Mucosa of stomach (tissue), 1 donor: ENCODE data around the gene TPM4.
"Not testable (repeated sequence)": the region's sequence is repeated elsewhere in the genome, so short reads cannot be mapped to it uniquely, and the experiment has no call there.

Source experiments
- H3K27me3 ChIP-seq: one replicate; pipeline ENCODE4 v1.7.0; 2013; ENCODE audit warnings: mild to moderate bottlenecking, low read length; ENCODE audit not compliant: control insufficient read depth, insufficient read depth
- H3K36me3 ChIP-seq: one replicate; pipeline ENCODE4 v1.7.0; 2013; ENCODE audit warnings: low read length; ENCODE audit not compliant: control insufficient read depth, insufficient read depth
- H3K4me1 ChIP-seq: one replicate; pipeline ENCODE4 v1.7.0; 2013; ENCODE audit warnings: mild to moderate bottlenecking, low read length; ENCODE audit not compliant: control insufficient read depth, insufficient read depth
- H3K4me3 ChIP-seq: one replicate; pipeline ENCODE4 v1.7.0; 2013; ENCODE audit warnings: low read length
- H3K9ac ChIP-seq: one replicate; pipeline ENCODE4 v1.7.0; 2013; ENCODE audit warnings: mild to moderate bottlenecking, low read length, moderate library complexity
- H3K9me3 ChIP-seq: one replicate; pipeline ENCODE4 v1.7.0; 2013; ENCODE audit warnings: mild to moderate bottlenecking, low read length, moderate library complexity; ENCODE audit not compliant: control insufficient read depth
- donor health status: Pancreatic carcinoma.

TPM4 gene

DNA sequence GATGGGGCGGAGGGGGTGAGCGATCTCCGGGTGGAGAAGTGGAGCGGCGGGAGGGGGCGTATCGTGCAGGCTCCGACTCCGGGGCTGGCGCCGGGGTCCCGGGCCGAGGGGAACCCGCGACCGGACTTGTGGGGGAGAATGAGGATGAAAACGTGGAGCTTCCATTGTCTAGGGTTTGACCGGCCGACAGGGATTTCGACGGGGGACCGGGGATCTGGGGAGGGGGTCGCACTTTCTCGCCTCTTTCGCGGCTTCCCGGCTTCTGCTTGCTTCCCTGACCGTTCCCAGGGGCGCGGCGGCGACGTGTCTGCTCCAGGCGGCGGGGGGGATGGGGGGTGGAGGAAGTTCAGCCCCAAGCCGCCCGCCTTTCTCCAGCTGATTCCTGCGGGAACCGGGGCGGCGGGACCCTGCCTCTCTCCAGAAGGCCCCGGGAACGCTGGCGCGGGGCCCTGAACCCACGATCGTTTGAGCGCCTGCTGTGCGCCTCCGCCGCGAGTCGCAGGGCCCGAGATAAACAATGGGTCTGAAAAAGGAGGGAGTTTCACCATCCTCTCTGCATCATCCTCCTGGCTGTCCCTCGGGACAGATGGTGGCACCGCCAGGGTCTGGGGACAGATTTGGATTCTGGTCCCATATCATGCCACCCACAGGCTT is 790 bp downstream of the TPM4 start:
- H3K27me3 ChIP-seq: no peaks in the 10 kb centered on the region
- peaks cover 52% of the 10 kb centered on the region for H3K4me1 ChIP-seq
- H3K36me3 ChIP-seq: peaks cover 10% of the 10 kb centered on the region
- H3K9ac ChIP-seq: peak overlapping the region; percentile 69
- peak overlapping the region; percentile 34 for H3K4me3 ChIP-seq
- no peaks in the 10 kb centered on the region for H3K9me3 ChIP-seq

DNA sequence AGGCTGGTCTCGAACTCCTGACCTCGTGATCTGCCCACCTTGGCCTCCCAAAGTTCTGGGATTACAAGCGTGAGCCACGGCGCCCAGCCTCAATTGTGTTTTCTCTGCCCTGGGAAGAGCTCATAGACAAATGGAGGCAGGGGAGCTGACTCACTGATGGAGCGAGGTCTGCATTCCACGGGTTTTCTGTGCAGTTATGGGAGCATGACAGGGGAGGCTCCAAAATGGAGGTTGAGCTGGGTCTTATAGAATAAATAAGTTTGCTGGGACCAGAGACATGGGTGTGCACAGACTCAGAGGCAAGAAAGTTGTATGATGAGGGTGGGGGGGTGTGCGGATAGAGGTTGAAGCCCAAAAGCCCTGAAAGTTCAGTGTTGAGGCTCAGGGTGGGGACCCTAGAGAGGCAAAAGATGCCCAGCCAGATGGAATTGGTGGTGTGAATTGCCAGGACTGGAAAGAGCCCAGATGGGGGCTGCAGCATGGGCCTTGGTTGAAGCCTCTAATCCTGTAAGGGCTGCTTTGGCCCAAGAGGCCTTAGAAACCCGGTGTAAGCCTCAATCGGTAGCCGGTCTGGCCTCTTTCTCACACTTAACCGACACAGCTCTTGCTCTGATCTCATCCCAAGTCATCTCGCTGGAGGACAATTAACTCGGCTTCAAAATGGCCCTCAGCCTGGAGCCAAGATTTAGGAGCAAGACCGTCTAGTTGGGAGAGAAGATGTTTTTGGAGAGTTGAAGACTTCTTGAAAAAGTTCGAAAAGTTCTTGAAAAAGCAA is 1.9 kb downstream of the TPM4 start:
- H3K27me3 ChIP-seq: no peaks in the 10 kb centered on the region
- H3K4me3 ChIP-seq: peak overlapping the region; percentile 11
- H3K9me3 ChIP-seq: no peaks in the 10 kb centered on the region
- H3K4me1 ChIP-seq: peaks cover 49% of the 10 kb centered on the region
- peaks cover 18% of the 10 kb centered on the region for H3K36me3 ChIP-seq
- H3K9ac ChIP-seq: peak overlapping the region; percentile 69

DNA sequence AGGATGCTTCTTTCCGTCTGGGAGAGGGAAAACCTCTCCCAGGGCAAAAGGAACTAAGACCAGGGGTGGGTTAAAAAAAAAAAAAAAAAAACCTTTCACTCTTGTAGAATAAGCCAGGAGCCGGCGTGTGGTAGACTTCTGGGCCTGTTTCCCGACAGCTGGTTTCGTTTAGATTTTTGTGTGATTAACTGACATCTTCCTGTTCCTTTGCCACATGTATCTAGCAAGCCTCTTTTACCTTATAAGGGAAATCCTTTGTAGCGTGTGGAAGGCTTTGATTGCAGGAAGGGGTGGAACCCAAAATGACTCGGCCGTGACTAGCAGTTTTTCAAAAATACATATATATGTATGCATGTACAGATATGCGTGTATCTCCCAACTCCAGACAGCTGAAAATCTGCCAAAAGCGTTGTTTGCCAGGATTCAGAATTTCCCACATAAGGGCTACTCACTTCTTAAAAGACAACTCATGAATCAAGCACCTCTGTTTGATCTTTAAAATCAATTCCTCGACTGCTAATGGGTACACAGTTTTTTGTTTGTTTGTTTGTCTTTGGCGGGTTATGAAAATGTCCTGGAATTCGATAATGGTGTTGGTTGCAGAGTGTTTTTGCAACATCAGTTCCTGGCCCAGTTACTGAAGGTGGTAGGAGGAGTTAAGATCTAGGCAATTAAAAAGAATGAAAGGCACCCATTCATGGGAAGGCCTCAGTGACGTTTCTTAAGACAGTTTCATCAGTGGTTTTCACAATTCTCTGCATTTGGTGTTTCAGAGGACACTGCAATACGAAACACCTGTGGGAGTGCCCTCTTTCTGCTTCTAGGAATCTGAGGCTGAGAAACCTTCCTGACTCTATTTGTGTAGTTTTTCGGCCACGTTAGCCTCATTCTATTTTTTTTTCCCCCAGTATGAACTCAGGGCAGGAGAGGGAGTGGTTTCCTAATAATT is 2.7 kb downstream of the TPM4 start:
- no peaks in the 10 kb centered on the region for H3K27me3 ChIP-seq
- H3K4me1 ChIP-seq: peaks cover 49% of the 10 kb centered on the region
- no peaks in the 10 kb centered on the region for H3K9me3 ChIP-seq
- H3K9ac ChIP-seq: peak overlapping the region; percentile 69
- peak overlapping the region; percentile 11 for H3K4me3 ChIP-seq
- H3K36me3 ChIP-seq: peaks cover 18% of the 10 kb centered on the region

DNA sequence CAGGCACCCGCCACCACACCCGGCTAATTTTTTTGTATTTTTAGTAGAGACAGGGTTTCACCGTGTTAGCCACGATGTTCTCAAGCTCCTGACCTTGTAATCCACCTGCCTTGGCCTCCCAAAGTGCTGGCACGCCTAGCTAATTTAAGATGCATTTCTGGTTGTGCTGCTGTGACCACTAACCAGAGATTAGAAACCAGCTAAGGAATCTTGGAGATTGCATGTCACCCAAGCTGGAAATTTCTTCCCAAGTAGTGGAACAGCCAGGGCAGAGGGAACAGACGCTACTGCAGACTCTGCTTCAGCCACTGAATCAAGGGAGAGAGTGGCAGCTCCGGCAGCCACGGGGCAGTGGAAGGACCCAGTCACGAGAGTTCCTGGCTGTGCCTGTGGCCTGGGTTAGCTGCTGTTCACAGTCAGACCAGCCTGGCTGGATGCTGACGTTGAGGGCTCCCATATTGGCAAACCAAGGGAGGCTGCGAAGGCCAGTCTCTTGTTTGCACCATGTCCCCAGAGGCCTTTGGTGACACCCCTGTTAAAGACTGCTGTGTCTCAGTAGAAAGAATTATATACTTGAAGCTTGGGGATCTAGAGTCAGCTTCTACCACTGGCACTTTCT is 7.9 kb downstream of the TPM4 start:
- Histone ChIP-seq H3K36me3 (peaks cover 50% of the 10 kb centered on the region), H3K4me1 (peaks cover 42% of the 10 kb centered on the region)

DNA sequence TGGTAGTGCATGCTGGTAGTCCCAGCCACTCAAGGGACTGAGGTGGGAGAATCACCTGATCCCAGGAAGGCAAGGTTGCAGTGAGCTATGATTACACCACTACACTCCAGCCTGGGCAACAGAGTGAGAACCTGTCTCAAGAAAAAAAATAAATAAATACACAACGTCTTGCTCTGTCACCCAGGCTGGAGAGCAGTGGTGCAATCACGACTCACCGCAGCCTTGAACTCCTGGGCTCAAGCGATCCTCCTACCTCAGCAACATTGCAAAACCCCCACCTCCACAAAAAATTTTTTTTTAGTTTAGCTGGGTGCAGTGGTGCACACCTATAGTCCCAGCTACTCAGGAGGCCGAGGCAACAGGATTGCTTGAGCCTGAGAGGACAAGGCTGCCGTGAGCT is 8.8 kb downstream of the TPM4 start:
- no peaks in the 10 kb centered on the region for H3K9me3 ChIP-seq
- H3K4me1 ChIP-seq: peaks cover 40% of the 10 kb centered on the region
- no peak overlapping the region for H3K9ac ChIP-seq
- H3K36me3 ChIP-seq: peaks cover 55% of the 10 kb centered on the region
- no peaks in the 10 kb centered on the region for H3K27me3 ChIP-seq
- H3K4me3 ChIP-seq: no peak overlapping the region

More for the DNA sequence above, 7.9 kb downstream of the TPM4 start:
- Histone ChIP-seq H3K4me3 (no peak overlapping the region), H3K9me3 (no peaks in the 10 kb centered on the region), H3K9ac (no peak overlapping the region), H3K27me3 (no peaks in the 10 kb centered on the region)

DNA sequence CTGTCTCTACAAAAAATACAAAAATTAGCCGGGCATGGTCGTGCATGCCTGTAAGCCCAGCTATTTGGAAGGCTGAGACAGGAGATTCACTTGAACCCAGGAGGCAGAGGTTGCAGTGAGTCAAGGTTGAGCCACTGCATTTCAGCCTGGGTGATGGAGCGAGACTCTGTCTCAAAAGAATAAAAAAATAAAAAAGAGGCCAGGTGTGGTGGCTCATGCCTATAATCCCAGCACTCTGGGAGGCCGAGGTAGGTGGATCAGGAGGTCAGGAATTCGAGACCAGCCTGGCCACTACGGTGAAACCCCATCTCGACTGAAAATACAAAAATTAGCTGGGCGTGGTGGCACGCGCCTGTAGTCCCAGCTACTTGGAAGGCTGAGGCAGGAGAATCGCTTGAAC is 11.1 kb downstream of the TPM4 start:
- H3K4me1 ChIP-seq: peaks cover 33% of the 10 kb centered on the region
- H3K4me3 ChIP-seq, H3K27me3 ChIP-seq, H3K9me3 ChIP-seq, H3K9ac ChIP-seq: not testable (repeated sequence)
- H3K36me3 ChIP-seq: peaks cover 56% of the 10 kb centered on the region

DNA sequence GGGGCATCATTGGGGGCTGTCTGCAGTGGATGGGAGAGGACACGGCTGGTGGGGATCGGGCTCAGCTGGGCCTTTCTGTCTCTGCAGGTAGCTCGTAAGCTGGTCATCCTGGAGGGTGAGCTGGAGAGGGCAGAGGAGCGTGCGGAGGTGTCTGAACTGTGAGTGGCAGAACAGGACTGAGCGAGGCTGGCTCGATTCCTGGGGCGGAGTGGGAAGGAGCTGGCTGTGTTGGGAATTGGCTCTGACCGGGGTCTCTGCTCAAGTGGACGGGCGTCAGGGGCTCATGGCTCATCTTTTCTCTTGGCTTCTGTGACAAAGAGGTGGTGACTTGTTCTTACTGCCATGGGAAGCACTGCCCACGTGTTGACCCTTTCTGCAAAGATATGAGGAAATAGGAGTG is 11.6 kb downstream of the TPM4 start:
- Histone ChIP-seq H3K9ac (no peak overlapping the region), H3K9me3 (no peaks in the 10 kb centered on the region), H3K27me3 (no peaks in the 10 kb centered on the region), H3K4me3 (no peak overlapping the region), H3K4me1 (peaks cover 33% of the 10 kb centered on the region), H3K36me3 (peaks cover 51% of the 10 kb centered on the region)

DNA sequence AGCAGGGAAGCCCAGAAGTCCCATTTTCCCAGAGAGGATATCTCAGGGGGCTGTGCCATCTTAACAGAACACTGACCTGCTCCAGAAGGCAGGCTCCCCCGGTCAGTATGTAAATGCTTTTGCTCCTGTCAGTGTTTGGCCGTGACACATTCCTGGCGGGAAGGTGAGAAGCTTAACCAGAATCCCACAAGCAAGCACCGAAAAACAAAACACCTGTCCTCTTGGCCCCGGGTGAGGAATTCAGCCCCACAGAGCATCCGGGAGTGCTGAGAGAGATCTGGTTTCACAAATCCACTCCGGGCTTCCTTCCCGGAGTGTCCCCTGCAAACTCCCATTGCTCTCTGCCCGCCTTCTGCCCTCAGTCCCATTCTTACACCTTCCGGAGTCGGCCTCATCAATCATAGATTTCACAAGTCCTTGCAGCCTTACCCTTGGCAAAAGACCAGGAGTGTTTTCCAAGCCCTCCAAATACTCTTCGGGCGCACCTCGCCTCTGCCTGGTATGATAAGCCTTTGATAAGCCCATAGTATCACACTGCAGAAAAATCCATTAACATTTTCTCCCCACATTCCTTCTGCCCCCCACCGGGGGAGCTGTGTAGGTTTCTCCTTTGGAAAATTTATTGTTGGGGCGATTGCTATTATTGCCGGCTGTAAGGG is 12.2 kb downstream of the TPM4 start:
- Histone ChIP-seq H3K4me1 (peaks cover 33% of the 10 kb centered on the region), H3K9ac (peak overlapping the region; percentile 39)

DNA sequence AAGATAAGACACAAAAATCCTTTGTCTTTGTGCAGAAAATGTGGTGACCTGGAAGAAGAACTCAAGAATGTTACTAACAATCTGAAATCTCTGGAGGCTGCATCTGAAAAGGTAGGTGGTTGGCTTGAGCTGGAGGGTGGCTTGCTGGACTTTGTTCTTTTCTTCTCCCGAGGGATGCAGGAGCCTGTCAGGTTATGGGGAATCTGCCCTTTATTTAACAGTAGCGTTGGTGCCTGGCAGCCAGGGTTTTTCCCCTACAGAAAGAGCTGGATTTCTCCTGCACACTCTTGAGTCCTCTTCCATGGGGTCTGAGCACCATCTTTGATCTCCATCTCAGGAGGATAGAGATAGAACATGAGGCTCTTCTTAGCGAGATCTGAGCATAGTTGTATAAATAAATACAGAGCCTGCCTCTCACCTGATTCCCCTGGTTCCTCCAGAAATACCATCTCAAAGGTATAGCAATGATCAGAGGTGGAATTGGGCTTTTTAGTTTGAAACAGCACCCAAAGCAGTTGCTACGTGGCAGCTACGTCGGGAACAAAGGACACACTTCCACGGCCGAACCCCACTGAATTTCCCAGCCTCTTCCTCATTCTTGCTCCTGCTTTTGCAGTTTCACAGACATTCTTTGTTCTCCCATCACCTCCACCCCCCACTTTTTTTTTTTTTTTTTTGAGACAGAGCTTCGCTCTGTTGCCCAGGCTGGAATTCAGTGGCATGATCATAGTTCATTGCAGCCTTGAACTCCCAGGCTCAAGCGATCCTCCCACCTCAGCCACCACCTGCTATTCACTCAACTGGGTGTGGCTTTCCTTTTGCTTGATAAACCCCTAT is 12.9 kb downstream of the TPM4 start:
- Histone ChIP-seq H3K9ac (peak overlapping the region; percentile 39), H3K36me3 (peaks cover 48% of the 10 kb centered on the region), H3K4me1 (peaks cover 33% of the 10 kb centered on the region)

More for the DNA sequence above, 12.2 kb downstream of the TPM4 start:
- Histone ChIP-seq H3K27me3 (no peaks in the 10 kb centered on the region), H3K9me3 (no peaks in the 10 kb centered on the region), H3K4me3 (no peak overlapping the region), H3K36me3 (peaks cover 49% of the 10 kb centered on the region)

DNA sequence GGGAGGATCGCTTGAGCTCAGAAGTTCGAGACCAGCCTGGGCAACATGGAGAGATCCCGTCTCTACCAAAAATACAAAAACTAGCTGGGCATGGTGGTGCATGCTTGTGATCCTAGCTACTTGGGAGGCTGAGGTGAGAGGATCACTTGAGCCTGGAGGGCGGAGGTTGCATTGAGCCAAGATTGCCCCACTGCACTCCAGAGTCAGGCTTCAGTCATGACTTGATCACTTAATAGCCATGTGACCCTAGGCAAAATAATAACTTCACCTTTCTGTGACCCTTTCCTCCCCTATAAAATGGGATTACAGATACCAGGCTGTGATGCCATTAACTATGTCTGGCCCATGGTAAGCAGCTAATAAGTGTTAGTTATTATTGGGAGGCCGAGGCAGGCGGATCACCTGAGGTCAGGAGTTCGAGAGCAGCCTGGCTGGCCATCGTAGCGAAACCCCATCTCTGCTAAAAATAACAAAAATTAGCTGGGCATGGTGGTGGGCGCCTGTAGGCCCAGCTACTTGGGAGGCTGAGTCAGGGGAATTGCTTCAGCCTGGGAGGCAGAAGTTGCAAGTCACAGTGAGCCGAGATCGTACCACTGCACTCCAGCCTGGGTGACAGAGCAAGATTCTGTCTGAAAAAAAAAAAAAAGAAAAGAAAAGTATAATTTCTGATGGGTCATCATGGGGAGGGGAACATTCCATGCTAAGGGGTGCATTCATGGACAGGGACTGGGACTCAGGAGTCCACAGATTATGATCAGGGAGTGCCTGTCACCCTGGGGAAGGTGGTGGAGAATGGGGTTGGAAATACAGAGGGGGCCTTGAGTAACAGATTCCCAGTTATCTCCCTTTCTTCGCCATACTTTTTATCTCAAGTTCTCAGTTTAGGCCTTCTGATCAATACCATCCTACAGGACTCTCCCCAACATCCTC is 15.5 kb downstream of the TPM4 start:
- Histone ChIP-seq H3K9me3 (no peaks in the 10 kb centered on the region), H3K9ac (no peak overlapping the region), H3K4me1 (peaks cover 28% of the 10 kb centered on the region)

More for the DNA sequence above, 12.9 kb downstream of the TPM4 start:
- no peaks in the 10 kb centered on the region for H3K9me3 ChIP-seq
- no peaks in the 10 kb centered on the region for H3K27me3 ChIP-seq
- H3K4me3 ChIP-seq: peak overlapping the region; percentile 4

More for the DNA sequence above, 15.5 kb downstream of the TPM4 start:
- Histone ChIP-seq H3K36me3 (peaks cover 44% of the 10 kb centered on the region), H3K27me3 (no peaks in the 10 kb centered on the region), H3K4me3 (no peak overlapping the region)
